GM18873 (cell line): ENCODE measurements around the gene MTA2.

ENCODE experiments used
- ATAC-seq: cut with Tn5 transposase; IDR thresholded peaks from one replicate; pipeline ENCODE4 v1.9.1; 2021; ENCODE audit warnings: mild to moderate bottlenecking, moderate library complexity, moderate number of reproducible peaks; ENCODE audit not compliant: unreplicated experiment, low FRiP score

MTA2 gene

DNA sequence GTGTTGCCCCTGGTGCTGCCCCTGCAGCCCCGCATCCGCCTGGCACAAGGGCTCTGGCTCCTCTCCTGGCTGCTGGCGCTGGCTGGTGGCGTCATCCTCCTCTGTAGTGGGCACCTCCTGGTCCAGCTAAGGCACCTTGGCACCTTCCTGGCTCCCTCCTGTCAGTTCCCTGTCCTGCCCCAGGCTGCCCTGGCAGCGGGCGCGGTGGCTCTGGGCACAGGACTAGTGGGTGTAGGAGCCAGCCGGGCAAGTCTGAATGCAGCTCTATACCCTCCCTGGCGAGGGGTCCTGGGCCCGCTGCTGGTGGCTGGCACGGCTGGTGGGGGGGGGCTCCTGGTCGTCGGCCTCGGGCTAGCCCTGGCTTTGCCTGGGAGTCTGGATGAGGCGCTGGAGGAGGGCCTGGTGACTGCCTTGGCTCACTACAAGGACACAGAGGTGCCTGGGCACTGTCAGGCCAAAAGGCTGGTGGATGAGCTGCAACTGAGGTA lies 11.7 kb upstream of the MTA2 start:
- no peak for ATAC-seq

DNA sequence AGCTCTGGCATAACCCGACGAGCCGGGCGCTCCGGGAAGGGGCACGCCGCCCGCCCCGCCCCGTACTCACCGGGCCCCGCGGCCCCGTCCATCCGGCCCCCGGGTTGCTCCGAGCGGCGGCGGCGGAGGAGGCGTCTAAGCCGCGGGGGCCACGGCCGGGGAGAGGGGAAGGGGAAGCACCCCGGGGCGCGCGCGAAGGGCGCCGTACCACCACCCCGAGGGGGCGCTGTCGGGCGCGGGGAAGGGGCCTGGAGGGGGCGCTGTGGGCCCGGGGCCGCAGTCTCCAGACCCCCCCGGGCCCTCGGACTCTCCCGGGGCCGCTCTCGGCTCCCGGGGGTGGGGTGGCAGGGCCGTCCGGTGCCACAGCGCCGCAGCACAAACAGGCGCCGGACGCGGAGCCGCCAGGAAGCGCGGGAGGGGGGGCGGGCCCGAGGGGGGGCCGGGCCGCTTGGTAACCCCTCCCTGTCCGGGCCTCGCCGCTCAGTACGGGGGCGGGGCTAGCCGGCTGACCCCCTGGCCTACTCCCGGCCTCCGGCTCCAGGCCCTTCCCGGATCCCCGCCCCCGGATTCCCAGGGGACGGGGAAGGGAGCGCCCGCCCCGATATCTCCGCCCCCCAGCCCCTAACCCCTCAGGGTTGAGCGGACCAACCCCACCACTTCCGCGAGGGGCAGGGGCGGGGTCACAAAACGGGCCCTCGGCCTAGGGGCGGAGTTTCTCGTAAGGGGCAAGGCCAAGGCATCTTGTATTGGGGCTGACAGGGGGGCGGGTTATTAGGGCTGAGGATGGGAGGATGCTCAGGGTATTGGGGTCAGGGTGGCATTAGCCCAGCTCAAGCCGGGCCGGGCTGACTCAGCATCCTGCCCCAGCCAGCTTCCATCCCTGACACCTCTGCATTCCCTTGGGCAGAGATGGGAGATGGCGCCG lies 11.0 kb upstream of the MTA2 start, which contains the start of the genes EML3 and ROM1:
Gene EML3, minus strand, starts transcription at position 410 of the 925 bp plus-strand sequence. Its CDS starts 318 bp downstream, at position 92.
Gene ROM1, plus strand, starts transcription at position 892 of the 925 bp plus-strand sequence. Its CDS starts 25 bp downstream, at position 917.
- peak; percentile 41 for ATAC-seq

DNA sequence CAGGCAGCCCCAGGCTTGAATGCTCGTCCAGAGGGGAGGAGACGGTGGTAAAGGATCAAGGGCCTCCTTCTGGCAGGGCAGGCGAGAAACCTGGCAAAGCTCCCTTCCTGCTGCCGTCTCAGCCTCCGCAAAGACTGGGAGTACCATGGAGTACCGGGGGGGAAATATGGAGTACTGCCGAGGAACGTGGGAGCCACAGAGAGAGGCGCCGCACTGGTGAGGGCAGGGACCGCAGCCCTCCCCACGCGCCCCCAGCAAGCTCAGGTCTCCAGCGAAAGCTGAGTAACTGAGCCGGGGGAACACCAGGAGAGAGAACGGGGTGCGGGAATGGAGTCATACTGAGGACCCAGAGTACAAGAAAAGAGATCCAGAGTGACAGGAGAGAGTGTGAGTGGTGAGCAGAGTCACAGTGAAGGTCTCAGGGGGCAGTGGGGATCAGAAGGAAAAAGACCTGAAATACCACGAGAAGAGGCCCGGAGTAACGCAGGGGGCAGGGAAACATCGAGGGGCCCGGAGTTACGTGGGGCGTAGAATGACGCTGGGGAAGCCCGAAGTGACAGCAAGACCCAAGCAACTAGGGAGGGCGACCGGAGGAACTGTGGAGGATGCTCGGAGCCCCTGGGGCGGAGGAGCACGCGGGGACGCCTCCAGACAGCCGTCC lies 10.2 kb upstream of the MTA2 start:
- ATAC-seq = peak; percentile 9

DNA sequence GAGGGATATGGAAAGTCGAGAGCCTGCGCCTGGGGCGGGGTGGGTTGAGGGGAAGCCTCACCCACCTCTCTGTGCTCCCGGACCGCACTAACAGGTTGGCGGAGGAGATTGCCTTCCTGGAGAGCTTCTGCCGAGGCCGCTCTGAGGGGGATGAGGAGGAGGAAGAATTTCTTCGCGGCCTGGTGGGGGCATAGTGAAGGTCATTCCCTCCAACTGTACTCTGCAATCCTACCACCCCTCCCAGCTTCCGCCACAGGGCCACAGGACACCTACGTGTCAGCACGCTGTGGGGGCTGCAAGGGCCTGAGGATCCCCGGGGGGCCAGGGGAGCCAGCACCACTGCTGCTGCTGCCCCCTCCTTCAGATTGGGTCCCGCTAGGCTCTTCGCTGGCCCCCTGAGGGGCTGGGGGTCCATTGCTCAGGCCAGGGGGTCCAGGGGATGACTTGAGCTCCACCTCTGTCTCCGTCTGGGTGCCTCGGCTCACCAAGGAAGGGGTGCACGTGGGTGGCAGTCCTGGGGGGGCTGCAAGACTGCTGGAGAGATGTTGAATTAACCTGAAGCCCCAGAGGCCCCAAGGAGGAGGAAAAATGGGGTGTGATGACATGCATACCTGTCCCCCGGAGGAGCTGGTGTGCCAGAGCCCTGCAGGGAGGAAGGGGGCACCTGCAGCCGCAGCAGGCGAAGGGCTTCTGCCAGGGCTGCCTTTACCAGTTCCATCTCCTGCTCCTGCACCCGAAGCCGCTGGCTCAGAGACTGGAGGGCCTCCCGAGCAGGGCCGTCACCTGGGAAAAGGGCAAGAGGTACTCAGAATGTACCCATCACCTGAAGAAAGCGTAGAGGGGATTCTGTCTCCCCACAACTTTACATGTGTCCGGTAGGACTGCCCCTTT lies 9.4 kb upstream of the MTA2 start:
- ATAC-seq = no peak

DNA sequence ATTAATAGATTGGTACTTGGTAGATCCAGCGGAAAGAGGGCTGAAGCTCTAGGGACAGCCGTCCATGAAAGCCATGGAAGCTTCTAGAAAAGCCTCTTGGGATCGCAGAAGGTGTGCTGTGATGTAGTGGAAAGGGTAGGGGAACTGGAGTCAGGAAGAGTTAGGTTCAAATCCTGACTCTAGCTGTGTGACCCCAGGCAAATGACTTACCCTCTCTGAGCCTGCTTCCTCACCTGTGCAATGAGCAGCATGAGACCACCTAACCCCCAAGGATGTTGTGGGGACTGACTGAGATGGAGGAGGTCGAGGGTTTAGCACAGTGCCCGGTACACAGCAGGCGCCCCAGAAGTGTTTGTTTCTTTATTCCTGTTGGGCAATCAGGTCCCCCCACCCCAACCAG lies 8.7 kb upstream of the MTA2 start:
- ATAC-seq = no peak

DNA sequence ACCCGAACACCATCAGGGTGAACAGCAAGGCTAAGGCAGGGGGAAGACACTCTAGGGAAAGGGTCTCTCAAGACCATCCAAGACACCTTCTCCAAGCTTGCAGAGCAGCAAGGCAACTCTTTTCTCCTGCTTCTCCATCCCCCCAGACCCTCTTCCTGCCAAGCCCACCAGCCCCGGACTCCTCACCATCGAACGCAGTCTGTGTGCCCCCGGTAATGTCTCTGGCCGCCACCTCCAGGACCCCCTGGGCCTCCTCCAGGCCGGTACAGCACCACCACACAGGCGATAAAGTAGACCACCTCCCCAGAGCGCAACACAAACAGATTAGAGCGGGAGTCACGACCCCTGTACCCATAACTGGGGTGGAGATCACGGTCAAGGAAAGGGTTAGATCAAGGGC lies 7.1 kb upstream of the MTA2 start:
- ATAC-seq = no peak

DNA sequence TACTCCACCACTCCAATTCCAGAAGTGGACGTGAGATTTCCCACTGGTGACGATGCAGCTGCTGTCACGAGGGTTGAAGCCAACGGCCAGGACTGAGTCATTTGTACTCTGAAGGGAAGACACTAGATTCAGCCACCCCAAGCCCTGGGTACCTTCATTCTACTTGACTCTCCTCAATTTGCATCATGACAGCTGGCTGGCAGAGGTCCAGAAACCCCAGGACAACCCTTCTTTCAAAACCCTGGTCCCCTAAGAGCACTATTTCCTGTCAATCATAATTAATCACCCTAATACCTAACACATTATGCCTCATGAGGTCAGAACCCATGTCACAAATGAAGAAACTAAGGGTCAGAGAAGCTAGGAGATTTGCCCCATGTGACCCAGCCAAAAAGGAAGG lies 6.0 kb upstream of the MTA2 start:
- ATAC-seq = no peak

DNA sequence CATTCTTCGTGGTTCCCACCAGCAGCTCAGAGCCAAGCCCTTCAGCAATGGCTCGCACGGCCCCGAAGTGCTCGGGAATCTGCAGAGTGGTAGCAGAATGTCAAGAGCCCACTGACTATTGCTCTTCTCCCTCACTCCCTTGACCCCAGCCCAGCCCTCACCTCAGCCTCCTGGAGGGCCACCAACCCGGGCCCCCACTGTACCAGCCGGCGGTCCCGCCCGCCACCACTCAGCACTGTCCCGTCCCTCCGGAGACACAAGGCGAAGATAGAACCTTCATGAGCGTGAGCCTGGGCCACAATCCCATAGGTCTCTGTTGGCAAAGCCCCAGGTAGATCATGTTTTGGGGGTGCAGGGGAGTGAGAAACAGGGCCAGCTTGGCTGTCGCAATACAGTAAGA lies 4.2 kb upstream of the MTA2 start:
- no peak for ATAC-seq

DNA sequence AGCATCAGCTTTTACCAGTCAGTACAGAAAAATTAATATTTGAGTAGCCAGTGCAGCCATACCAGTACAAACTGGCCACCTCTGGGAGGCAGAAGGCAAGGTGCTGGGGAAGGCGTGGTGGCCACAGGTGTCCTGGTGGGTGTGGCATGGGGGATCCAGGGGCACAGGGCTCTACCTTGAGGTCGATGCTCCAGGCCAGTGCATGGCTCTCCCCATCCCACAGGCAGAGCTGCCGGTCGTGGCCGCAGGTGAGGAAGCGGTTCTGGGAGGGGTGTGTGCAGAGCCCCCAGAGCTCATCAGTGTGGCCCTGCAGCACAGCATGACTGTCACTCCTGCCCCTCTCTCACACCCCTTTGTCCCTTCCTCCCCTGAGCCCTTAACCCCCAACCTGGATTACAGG lies 3.8 kb upstream of the MTA2 start:
- ATAC-seq = no peak

DNA sequence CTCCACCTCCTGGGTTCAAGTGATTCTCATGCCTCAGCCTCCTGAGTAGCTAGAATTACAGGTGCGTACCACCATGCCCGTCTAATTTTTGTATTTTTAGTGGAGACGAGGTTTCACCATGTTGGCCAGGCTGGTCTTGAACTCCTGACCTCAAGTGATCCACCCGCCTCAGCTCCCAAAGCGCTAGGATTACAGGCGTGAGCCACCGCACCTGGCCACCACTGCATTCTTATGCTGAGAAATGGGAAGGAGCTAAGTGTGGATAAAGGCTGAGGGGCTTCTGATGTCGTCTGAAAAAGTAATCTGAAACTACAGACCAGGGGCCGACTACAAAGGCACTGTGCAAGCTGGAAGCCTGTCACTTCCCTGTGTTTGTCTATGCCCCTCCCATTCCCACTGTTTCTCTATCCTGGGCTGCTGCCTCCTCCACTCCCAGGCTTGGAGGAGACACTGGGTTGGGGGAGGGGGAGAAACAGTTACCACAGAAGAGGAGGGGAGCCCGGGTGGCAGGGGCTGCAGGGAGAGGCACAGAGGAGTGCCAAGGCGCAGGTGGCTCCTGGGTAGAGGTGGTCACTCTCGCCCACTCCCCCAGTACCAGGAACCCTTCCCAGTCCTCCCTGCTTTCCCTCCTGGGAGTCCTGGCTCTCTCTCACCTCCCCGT lies 2.9 kb upstream of the MTA2 start:
- no peak for ATAC-seq

DNA sequence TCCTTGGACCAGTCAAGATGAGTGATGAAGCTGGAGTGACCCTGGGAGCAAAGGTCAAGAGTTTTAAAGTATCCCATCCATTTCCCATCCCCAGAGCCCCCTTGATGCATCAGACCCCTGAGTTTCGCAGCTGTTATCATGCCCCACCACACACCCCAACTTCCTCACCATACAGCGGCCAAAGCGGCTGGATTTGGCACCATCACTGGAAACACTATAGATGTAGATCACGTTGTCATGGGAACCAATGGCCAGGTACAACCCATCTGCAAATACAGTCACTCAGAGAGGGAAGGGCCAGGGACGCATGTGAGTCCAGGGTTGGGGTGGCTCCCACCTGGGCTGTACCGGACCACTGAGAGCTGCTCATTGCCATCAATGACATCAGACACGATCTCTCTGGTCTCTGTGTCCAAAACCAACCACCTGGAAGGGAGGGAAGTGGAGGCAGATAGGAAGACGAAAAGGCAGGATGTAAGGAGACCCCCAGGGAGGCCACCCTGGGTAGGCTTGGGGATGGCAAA lies 2.2 kb upstream of the MTA2 start:
- no peak for ATAC-seq

DNA sequence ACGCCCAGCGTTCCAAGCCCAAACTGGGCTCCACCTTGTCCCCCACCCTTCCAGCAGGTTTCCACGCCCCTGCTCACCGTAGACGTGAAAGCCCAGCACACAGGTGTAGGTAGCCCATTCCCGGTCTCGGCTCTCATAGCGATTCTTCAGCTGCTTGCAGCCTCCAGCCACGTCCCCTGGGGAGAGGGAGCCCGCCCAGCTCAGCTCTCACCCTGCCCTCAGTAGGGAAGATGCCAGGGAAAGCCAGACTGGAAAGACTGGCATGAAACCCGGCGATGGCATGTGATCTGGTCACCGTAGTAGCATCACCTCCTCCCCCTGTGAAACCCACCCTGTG lies 1.4 kb upstream of the MTA2 start:
- no peak for ATAC-seq

DNA sequence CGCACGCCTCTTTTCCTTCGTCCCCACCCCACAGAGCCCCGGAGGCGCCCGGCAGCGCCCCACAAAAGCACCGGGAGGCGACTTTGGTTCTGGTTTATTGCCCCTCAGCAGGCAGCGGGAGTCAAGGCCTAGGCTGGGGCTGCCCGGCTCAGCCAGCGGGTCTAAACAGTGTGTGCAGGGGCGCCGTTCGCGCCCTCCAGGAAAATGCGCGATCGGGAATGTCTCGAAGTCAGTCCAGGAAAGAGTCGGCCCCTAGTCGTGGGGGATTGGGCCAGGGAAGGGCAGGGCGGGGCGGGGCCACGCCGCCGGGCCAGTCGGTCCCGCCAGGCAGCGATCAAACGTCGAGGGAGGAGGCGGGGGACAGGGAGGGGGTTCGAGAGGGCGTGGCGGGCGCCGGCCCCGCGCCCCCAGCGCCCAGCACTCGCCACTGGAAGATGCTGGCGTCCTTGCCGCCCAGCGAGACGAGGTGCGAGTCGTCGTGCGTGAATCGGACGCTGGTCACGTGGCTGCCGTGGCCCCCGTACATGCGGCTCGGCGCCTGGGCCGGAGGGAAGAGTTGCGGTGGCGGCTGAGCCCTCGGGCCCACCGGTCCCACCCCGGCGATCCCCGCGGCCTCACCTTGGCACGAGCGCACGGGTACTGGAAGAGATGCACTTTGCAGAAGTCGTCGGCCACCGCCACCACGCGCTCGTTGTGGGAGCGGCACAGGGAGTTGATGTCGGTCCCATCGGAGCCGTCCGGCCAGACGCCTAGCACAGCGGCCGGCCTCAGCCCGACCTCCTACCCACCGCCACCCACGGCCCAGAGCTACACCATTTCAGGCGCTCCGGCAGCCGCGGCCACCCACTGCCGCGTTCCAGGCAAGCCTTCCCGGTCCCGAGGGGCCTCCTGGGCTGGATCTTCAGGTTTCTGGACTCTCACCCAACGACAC lies 741 bp upstream of the MTA2 start:
- ATAC-seq = no peak

DNA sequence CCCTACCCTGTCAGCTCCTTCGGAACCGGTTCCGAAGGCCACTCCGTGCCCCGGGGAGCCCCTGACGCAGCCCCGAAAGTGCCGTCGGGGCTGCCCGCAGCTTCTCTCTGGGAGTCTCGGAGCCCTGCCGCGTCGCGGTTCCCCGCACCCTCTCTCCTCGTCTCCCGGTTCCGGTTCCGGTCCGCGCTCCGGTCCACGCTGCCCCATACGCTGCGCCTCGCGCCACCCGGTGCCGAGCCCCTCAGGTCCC lies 618 bp downstream of the MTA2 start:
- ATAC-seq = no peak

DNA sequence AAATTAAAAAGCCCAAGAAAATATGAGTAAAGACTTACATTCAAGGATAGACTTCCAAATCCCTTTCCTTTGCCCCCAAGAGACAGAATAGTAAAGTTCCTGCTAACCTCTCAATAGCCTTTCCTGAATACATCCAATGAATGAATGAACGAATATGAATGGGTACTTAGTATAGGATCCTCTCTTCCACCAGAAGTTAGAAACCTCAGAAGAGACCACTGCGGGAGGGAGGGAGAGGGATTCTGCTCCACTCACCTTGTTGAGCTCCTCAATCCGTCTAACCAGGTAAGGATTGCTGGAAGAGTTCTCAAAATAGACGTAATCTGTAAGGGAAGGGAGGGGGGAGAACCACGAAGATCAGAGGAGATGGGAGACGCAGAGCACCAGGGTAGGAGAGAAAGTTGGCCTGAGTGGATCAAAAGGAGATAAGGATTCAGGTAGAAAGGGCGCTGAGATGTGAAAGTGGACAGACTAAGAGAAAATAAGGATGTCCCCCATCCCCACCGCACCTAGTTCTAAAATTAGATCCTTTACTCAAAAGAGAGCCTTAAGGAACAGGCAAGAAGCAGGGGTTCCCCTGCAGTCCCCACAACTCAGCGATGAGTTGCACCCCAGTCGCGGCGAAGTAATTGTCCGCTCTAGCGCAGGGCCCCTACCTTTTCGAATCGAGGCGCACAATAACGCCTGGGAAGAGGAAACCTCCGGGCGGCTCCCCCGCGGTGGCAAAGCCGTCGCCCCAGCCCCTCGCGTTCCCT lies 1.1 kb downstream of the MTA2 start:
- no peak for ATAC-seq

DNA sequence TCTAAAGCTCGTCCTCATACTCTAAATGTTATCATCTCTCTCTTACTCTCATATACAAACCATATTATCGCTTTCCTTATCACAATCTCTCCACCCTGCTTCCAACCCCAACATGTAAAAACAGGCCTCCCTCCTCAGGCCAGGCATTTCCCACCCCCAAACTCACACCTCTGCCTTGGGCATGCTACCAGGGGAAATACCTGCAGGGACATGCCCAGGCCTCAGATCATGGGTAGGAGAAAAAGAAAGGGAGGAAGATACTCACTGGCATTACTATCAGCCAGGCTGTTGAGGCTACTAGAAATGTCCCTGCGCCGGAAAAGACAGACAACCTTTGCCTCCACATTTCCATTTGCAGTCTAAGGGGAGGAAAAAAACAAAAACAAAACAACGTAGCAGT lies 1.8 kb downstream of the MTA2 start:
- no peak for ATAC-seq

DNA sequence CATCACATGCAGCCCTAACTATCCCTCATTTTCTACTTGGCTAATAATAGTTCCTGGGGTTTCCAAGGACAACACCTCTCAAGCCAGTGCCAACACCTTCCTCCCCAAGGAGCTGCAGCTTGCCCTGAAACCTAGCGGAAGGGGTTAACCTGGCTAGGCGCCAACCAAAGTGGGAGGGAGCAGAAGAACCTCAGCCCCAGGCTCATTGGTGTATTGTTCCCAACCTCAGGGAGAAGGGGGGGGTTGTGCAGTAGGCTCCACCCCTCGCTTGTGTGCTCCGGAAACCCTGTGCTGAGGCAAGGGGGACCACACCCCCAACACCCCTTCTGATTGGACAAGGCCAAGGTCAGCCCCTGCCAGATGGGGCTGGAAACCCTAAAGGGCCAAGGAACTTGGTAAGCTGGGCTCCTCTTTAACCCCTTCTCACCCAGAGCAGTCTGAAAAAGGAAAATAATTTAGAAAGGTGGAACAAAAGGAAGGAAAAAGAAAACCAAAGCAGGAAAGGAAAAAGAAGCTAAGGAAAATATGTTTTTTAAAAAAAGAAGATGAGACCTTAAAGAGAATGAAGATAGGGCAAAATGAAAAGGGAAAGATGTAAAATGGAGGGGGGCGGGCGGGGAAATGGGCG lies 2.5 kb downstream of the MTA2 start:
- peak; percentile 43 for ATAC-seq

DNA sequence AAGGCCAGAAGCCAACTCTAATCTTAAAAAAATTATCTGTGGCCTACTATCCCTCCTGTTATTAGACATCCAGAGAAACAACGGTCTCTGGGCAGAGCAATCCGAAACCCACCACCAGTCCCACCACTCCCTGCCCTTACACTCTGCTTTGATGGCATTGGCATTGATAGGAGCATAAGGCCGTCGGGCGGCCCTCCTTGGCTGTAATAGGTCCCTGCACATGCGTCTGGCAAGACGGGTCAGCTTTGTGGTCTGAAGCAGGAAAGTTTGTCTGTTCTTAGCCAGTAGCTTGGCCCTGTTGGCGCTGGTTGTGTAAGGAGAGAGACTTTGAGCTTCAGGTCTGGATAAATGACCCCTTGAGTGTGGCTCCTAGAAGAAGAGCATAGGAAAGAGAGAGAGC lies 6.5 kb downstream of the MTA2 start:
- ATAC-seq = no peak
